Stimulated activated CD8-positive, alpha-beta memory T cell treated with anti-CD3 and anti-CD28 coated beads, Interleukin-7, amount 100 ng/mL, for 24 hours (primary cell): ENCODE data around the gene TENM4.
"Not testable (repeated sequence)": the region's sequence is repeated elsewhere in the genome, so short reads cannot be mapped to it uniquely, and the experiment has no call there.

Experiments used
- DNase-seq: peaks from one replicate; pipeline ENCODE4 v3.0.0-alpha.2; 2020; ENCODE audit warnings: low read depth

TENM4 gene

GRCh38 chr11:79021601-79022000 is 419.2 kb downstream of the TENM4 start:
- DNase-seq: no peak

GRCh38 chr11:79019975-79020374 is 420.9 kb downstream of the TENM4 start:
- no peak for DNase-seq

- no peak for DNase-seq
Measured at GRCh38 chr11:79019277-79019676, 421.6 kb downstream of the TENM4 start.

GRCh38 chr11:79018371-79018849 is 422.4 kb downstream of the TENM4 start:
- DNase-seq: no peak

- DNase-seq: no peak
Measured at GRCh38 chr11:79017811-79018210, 423.0 kb downstream of the TENM4 start.

GRCh38 chr11:79013509-79013908 is 427.3 kb downstream of the TENM4 start:
- no peak for DNase-seq

- no peak for DNase-seq
Measured at GRCh38 chr11:79011357-79011756, 429.5 kb downstream of the TENM4 start.

- no peak for DNase-seq
Measured at GRCh38 chr11:79007771-79008402, 432.9 kb downstream of the TENM4 start.

GRCh38 chr11:79006854-79007253 is 434.0 kb downstream of the TENM4 start:
- DNase-seq: no peak

GRCh38 chr11:78996007-78996406 is 444.8 kb downstream of the TENM4 start:
- DNase-seq: no peak

- no peak for DNase-seq
Measured at GRCh38 chr11:78995171-78995570, 445.7 kb downstream of the TENM4 start.

GRCh38 chr11:78993802-78994430 is 446.9 kb downstream of the TENM4 start:
- DNase-seq: no peak

- DNase-seq: no peak
Measured at GRCh38 chr11:78991681-78992080, 449.1 kb downstream of the TENM4 start.

- DNase-seq: no peak
Measured at GRCh38 chr11:78990261-78990660, 450.6 kb downstream of the TENM4 start.

GRCh38 chr11:78987748-78988147 is 453.1 kb downstream of the TENM4 start:
- no peak for DNase-seq

GRCh38 chr11:78986305-78986704 is 454.5 kb downstream of the TENM4 start:
- no peak for DNase-seq

GRCh38 chr11:78985663-78986062 is 455.2 kb downstream of the TENM4 start:
- DNase-seq: no peak

- DNase-seq: no peak
Measured at GRCh38 chr11:78982473-78982872, 458.4 kb downstream of the TENM4 start.

- DNase-seq: no peak
Measured at GRCh38 chr11:78981153-78981552, 459.7 kb downstream of the TENM4 start.

- no peak for DNase-seq
Measured at GRCh38 chr11:78978831-78979230, 462.0 kb downstream of the TENM4 start.

GRCh38 chr11:78977848-78978247 is 463.0 kb downstream of the TENM4 start:
- DNase-seq: not testable (repeated sequence)

GRCh38 chr11:78977009-78977408 is 463.8 kb downstream of the TENM4 start:
- DNase-seq: no peak

- no peak for DNase-seq
Measured at GRCh38 chr11:78975081-78975480, 465.7 kb downstream of the TENM4 start.

GRCh38 chr11:78973876-78974275 is 467.0 kb downstream of the TENM4 start:
- no peak for DNase-seq
